Endodermal cell (in vitro differentiated cells): Measurements from ENCODE around the gene FNDC1. TPM values are rescaled to one million over a fixed set of nuclear protein-coding genes. Genes with fewer than 3 reads are reported as not detected.

ENCODE experiments used
- DNase-seq: peaks from one replicate; pipeline ENCODE4 v3.0.0-alpha.2; 2017
- H3K27ac ChIP-seq: 2 replicates; pipeline ENCODE4 v1.5.1; 2013; ENCODE audit warnings: mild to moderate bottlenecking, low read depth, low read length, moderate library complexity
- H3K27me3 ChIP-seq: 2 replicates; pipeline ENCODE4 v1.6.1; 2013; ENCODE audit warnings: mild to moderate bottlenecking, low read length, moderate library complexity; ENCODE audit not compliant: insufficient read depth, control insufficient read depth, poor library complexity, severe bottlenecking
- H3K36me3 ChIP-seq: 2 replicates; pipeline ENCODE4 v1.7.0; 2013; ENCODE audit warnings: mild to moderate bottlenecking, low read length, moderate library complexity; ENCODE audit not compliant: control insufficient read depth, insufficient read depth
- H3K4me1 ChIP-seq: one replicate; pipeline ENCODE4 v1.7.0; 2013; ENCODE audit warnings: low read length; ENCODE audit not compliant: control insufficient read depth, insufficient read depth
- H3K4me3 ChIP-seq: 2 replicates; pipeline ENCODE4 v1.5.1; 2013; ENCODE audit warnings: mild to moderate bottlenecking, low read length, moderate library complexity
- H3K9ac ChIP-seq: 2 replicates; pipeline ENCODE4 v1.6.1; 2013; ENCODE audit warnings: mild to moderate bottlenecking, low read length, moderate library complexity; ENCODE audit not compliant: poor library complexity, severe bottlenecking; ENCODE audit errors: extremely low read depth
- H3K9me3 ChIP-seq: 2 replicates; pipeline ENCODE4 v1.6.1; 2013; ENCODE audit warnings: mild to moderate bottlenecking, low read length, moderate library complexity; ENCODE audit not compliant: control insufficient read depth
- H3K27ac Mint-ChIP-seq: 2 replicates; pipeline ENCODE4 v1.8.0; 2020; ENCODE audit warnings: mixed read lengths
- H3K27me3 Mint-ChIP-seq: 2 replicates; pipeline ENCODE4 v1.8.0; 2021; ENCODE audit warnings: mild to moderate bottlenecking, mixed read lengths; ENCODE audit not compliant: insufficient read depth
- H3K36me3 Mint-ChIP-seq: 2 replicates; pipeline ENCODE4 v1.8.0; 2020; ENCODE audit warnings: low read depth, mixed read lengths
- H3K4me1 Mint-ChIP-seq: 2 replicates; pipeline ENCODE4 v1.8.0; 2020; ENCODE audit warnings: mixed read lengths
- H3K4me3 Mint-ChIP-seq: 2 replicates; pipeline ENCODE4 v1.8.0; 2020; ENCODE audit warnings: mild to moderate bottlenecking, moderate library complexity, mixed read lengths
- H3K9me3 Mint-ChIP-seq: 2 replicates; pipeline ENCODE4 v1.8.0; 2020; ENCODE audit warnings: mild to moderate bottlenecking, mixed read lengths
- CTCF ChIP-seq: fragments of 200-600 bp; sonication (generic); conservative IDR thresholded peaks from 2 replicates; pipeline ENCODE4 v1.5.0; 2021; ENCODE audit warnings: antibody characterized with exemption, mild to moderate bottlenecking
- WGBS, 2 experiments: methylation state at CpG; one replicate each; pipeline versions ENCODE4 v1.1.5 to v1.1.7; 2013; ENCODE audit warnings: missing lambda C conversion rate in 2 of 2, mixed read lengths in 1 of 2; ENCODE audit not compliant: insufficient coverage in 1 of 2, insufficient read length in 1 of 2; 5-methylcytosine and 5-hydroxymethylcytosine counted together
- total RNA-seq, 2 donors: library from RNA; stranded (reverse); fragmentation: NEBNext Ultra II Directional in 1 of 2; extraction: Animal tissue kit (Norgen Biotek cat#: 25700) in 1 of 2; gene quantifications; 2 replicates in 1 of 2; 3 replicates in 1 of 2; pipeline ENCODE4 v1.2.1, GENCODE V29; 2021

FNDC1 gene
- total RNA-seq, 2 donors from 2014 or later = 0.55 to 0.62 TPM

GRCh38 chr6:159163901-159164370 lies 5.3 kb upstream of the FNDC1 start:
- Mint-ChIP-seq H3K4me1 (peaks cover 4% of the 10 kb centered on the region), H3K36me3 (no peaks in the 10 kb centered on the region), H3K4me3 (no peak overlapping the region), H3K27ac (no peak overlapping the region), H3K27me3 (peaks cover 47% of the 10 kb centered on the region), H3K9me3 (no peaks in the 10 kb centered on the region)
- no peak for DNase-seq
- H3K4me1 ChIP-seq = no peaks in the 10 kb centered on the region
- no peak for TF ChIP-seq CTCF
- 92 to 93% methylated on average over 3 to 5 of the region's 5 CpGs for WGBS, 2 experiments
- no peaks in the 10 kb centered on the region for H3K9me3 ChIP-seq
- H3K9ac ChIP-seq = no peak overlapping the region
- H3K27ac ChIP-seq = no peak overlapping the region
- H3K4me3 ChIP-seq = no peak overlapping the region
- no peaks in the 10 kb centered on the region for H3K36me3 ChIP-seq
- peaks cover 51% of the 10 kb centered on the region for H3K27me3 ChIP-seq

GRCh38 chr6:159168536-159169192 lies 536 bp upstream of the FNDC1 start:
- H3K4me1 ChIP-seq = no peaks in the 10 kb centered on the region
- DNase-seq = peak; percentile 92
- Mint-ChIP-seq H3K36me3 (no peaks in the 10 kb centered on the region), H3K4me3 (peak overlapping the region; percentile 56), H3K27ac (no peak overlapping the region), H3K27me3 (peaks cover 84% of the 10 kb centered on the region), H3K4me1 (peaks cover 6% of the 10 kb centered on the region), H3K9me3 (no peaks in the 10 kb centered on the region)
- peak; percentile 66 for TF ChIP-seq CTCF
- H3K36me3 ChIP-seq = no peaks in the 10 kb centered on the region
- no peaks in the 10 kb centered on the region for H3K9me3 ChIP-seq
- peaks cover 94% of the 10 kb centered on the region for H3K27me3 ChIP-seq
- 4 to 6% methylated on average over 24 to 43 of the region's 43 CpGs for WGBS, 2 experiments
- no peak overlapping the region for H3K27ac ChIP-seq
- no peak overlapping the region for H3K9ac ChIP-seq
- H3K4me3 ChIP-seq = peak overlapping the region; percentile 74

- Histone ChIP-seq H3K27ac (no peak overlapping the region), H3K4me3 (peak overlapping the region; percentile 71), H3K4me1 (no peaks in the 10 kb centered on the region), H3K9me3 (no peaks in the 10 kb centered on the region), H3K9ac (peak overlapping the region; percentile 19), H3K36me3 (no peaks in the 10 kb centered on the region), H3K27me3 (peaks cover 95% of the 10 kb centered on the region)
- no peak overlapping the region for H3K27ac Mint-ChIP-seq
- TF ChIP-seq CTCF = no peak
- H3K27me3 Mint-ChIP-seq = peaks cover 91% of the 10 kb centered on the region
- peak overlapping the region; percentile 56 for H3K4me3 Mint-ChIP-seq
- H3K9me3 Mint-ChIP-seq = no peaks in the 10 kb centered on the region
- peaks cover 6% of the 10 kb centered on the region for H3K4me1 Mint-ChIP-seq
- WGBS, 2 experiments = 1 to 3% methylated on average over 52 to 87 of the region's 87 CpGs
- H3K36me3 Mint-ChIP-seq = no peaks in the 10 kb centered on the region
- DNase-seq = peak; percentile 88
Measured at GRCh38 chr6:159169557-159170332, 545 bp downstream of the FNDC1 start.
